ENCODE results near the gene WWTR1. TPM values are rescaled to one million over a fixed set of nuclear protein-coding genes. Genes with fewer than 3 reads are reported as not detected.

WWTR1 gene
- total RNA-seq, 1 donor from 2014 or later, result 42.1 TPM

DNA sequence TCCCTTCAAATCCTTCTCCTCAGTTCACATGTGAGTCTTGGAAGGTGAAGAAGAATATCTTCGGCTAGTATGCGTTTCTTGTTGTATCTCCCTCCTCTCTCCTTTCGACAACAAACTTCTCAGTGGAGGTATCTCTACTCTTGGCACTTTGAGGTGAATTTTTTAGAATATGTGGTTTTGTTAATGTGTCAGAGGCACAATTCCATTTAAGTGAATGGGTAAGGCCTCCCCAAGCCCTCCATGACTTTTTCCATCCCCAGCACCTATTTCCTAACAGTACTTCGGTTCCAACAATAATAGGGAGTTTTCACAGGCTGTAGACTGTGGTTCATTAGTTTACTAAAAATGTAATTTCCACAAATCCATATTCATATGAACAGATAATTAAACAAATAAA is 109.2 kb downstream of the WWTR1 start:
- TF ChIP-seq, protein P1, sequence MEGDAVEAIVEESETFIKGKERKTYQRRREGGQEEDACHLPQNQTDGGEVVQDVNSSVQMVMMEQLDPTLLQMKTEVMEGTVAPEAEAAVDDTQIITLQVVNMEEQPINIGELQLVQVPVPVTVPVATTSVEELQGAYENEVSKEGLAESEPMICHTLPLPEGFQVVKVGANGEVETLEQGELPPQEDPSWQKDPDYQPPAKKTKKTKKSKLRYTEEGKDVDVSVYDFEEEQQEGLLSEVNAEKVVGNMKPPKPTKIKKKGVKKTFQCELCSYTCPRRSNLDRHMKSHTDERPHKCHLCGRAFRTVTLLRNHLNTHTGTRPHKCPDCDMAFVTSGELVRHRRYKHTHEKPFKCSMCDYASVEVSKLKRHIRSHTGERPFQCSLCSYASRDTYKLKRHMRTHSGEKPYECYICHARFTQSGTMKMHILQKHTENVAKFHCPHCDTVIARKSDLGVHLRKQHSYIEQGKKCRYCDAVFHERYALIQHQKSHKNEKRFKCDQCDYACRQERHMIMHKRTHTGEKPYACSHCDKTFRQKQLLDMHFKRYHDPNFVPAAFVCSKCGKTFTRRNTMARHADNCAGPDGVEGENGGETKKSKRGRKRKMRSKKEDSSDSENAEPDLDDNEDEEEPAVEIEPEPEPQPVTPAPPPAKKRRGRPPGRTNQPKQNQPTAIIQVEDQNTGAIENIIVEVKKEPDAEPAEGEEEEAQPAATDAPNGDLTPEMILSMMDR (IDR thresholded peaks at IDR 0.05; ENCODE audit: insufficient read depth, low read length, poor library complexity, severe bottlenecking), result no peak
- Histone ChIP-seq H3K4me3 (ENCODE audit: low read depth, low read length) (no peak overlapping the region), H3K36me3 (ENCODE audit: control insufficient read depth, insufficient read depth, low read length) (no peaks in the 10 kb centered on the region), H3K27me3 (ENCODE audit: control insufficient read depth, insufficient read depth, low read length) (no peaks in the 10 kb centered on the region)
- no peak for DNase-seq (ENCODE audit: low read depth)

DNA sequence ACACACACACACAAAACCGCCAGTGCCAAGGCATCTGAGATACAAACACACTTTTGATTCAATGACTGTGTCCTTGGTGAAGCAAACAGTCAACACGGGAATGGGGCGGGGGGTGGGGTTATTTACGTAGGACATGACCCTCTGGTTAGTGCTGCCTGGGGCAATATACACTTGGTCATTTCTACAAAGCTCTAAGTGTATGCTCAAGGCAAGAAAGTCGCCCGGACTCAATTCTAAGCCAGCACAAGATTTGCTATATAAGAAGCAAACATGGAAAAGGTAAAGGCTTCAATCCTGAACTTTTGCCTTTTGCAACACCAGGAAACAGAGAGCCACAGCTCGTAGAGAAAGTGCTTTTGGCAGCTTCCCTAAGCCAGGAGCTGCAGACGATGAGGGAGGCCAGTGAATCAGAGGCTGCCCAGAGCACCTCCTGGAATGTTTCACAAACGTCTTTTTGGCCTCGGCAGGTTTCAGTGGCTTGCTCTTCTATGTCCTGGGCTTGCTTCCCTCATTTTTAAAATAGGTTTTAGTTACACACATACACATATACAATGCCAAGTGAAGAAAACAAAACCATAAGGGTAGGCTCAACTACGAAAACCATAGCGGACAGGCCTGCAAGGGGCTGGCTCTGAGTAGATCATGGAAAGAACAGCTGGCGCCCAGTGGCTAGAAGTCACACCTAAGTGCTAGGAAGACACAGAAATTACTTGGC is 109.7 kb downstream of the WWTR1 start:
- TF ChIP-seq, protein P1 (IDR thresholded peaks at IDR 0.05; ENCODE audit: insufficient read depth, low read length, poor library complexity, severe bottlenecking), result no peak
- H3K4me3 ChIP-seq (ENCODE audit: low read depth, low read length), result no peak overlapping the region
- H3K36me3 ChIP-seq (ENCODE audit: control insufficient read depth, insufficient read depth, low read length), result no peaks in the 10 kb centered on the region
- no peaks in the 10 kb centered on the region for H3K27me3 ChIP-seq (ENCODE audit: control insufficient read depth, insufficient read depth, low read length)
- no peak for DNase-seq (ENCODE audit: low read depth)

DNA sequence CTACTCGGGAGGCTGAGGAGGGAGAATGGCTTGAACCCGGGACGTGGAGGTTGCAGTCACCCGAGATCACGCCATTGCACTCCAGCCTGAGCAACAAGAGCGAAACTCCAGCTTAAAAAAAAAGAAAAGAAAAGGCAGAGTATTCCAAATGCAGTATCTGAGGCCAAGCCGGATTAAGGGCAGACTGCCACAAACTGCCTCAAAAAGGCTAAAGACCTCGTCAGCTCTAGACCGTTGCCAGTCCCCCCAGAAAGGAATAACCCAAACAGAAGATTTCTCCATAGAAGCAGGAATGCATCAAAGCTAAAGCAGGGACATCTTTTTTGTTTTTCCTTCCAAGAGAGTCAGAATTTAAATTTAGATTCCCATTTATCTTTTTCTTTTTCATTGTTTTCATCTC is 110.4 kb downstream of the WWTR1 start:
- Histone ChIP-seq H3K36me3 (ENCODE audit: control insufficient read depth, insufficient read depth, low read length) (no peaks in the 10 kb centered on the region), H3K4me3 (ENCODE audit: low read depth, low read length) (no peak overlapping the region), H3K27me3 (ENCODE audit: control insufficient read depth, insufficient read depth, low read length) (no peaks in the 10 kb centered on the region)
- DNase-seq (ENCODE audit: low read depth), result no peak
- TF ChIP-seq, protein P1 (IDR thresholded peaks at IDR 0.05; ENCODE audit: insufficient read depth, low read length, poor library complexity, severe bottlenecking), result no peak

DNA sequence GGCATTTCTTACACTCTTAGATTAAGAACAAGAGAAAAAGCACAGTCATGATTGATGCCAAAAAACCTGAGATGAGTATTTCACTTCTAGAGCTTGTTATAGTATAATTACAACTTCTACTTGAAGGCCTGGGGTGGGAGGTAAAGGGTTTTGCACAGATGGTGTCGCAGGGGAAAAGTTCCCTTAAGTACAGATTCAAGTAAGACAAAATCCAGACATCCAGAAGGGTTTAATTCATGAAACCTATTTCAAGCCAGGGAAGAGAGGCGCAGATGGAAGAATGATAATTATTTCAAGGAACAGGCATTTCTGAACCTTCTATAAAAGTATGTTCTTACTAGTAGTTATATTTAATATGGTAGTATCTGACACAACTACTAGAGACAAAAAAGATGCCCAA is 112.8 kb downstream of the WWTR1 start:
- TF ChIP-seq, protein P1 (IDR thresholded peaks at IDR 0.05; ENCODE audit: insufficient read depth, low read length, poor library complexity, severe bottlenecking), result no peak
- no peak overlapping the region for H3K4me3 ChIP-seq (ENCODE audit: low read depth, low read length)
- DNase-seq (ENCODE audit: low read depth), result no peak
- H3K36me3 ChIP-seq (ENCODE audit: control insufficient read depth, insufficient read depth, low read length), result no peaks in the 10 kb centered on the region
- H3K27me3 ChIP-seq (ENCODE audit: control insufficient read depth, insufficient read depth, low read length), result no peaks in the 10 kb centered on the region

DNA sequence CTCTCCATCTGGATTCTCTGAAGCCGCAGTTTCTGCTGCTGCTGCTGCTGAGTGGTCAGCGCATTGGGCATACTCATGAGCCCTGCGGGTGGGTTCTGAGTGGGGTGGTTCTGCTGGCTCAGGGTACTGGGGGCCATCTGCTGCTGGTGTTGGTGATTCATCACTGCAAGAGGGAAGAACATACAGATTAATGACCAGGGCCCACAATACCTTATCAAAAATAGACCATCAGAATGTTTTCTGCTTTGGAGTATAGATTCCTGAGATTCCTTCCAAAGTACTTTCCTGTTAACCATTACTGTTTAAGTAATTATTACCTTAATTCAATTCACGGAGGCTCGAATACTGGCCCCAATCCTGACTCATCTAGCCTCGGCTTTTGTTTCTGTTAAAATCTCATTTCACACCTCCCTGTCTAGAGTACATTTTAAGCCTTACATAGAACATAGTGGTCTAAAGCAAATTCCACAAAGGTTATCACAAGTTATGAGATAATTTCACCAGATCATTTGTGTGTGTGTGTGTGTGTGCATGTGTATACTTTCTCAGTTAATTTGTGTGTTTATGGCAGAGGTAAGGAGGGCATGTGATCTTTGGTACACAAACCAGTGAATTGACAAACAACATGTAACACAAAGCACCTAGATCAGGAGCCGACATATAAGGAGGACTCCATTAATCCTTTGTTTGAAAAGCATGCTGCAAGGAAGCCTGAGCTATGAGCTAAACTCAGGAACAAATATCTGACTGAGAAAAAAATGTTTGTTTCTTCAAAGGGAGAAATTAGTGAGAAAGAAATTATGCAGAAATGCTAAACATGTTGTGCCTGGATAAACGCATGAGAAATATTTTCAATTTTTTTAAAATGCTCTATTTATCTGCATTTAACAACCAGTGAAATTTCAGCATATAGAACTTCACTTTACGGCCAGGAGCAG is 115.2 kb downstream of the WWTR1 start:
- H3K27me3 ChIP-seq (ENCODE audit: control insufficient read depth, insufficient read depth, low read length), result no peaks in the 10 kb centered on the region
- no peaks in the 10 kb centered on the region for H3K36me3 ChIP-seq (ENCODE audit: control insufficient read depth, insufficient read depth, low read length)
- peak; percentile 84 for DNase-seq (ENCODE audit: low read depth)
- TF ChIP-seq, protein P1 (IDR thresholded peaks at IDR 0.05; ENCODE audit: insufficient read depth, low read length, poor library complexity, severe bottlenecking), result no peak
- peak overlapping the region; percentile 45 for H3K4me3 ChIP-seq (ENCODE audit: low read depth, low read length)
